KBM-7 (cell line): ENCODE measurements around the gene MGME1.
A peak's percentile ranks its signal among the peaks of the same experiment; 100 is the strongest.

Source experiments
- DNase-seq: peaks from one replicate; pipeline ENCODE4 v3.0.0-alpha.2; 2015
- in situ Hi-C: fragments of 300-500 bp; cut with MboI; formaldehyde crosslinking; loops from 2 replicates; pipeline ENCODE4 v1.14.3; 2020; ENCODE audit warnings: low sequenced_read_pairs, low pct_unique_long_range_greater_than_20kb, mixed read lengths

The MGME1 gene

GRCh38 chr20:17972121-17972520, 3.3 kb downstream of the MGME1 start:
- in situ Hi-C loops: no loop called here
- no peak for DNase-seq

GRCh38 chr20:17976305-17976704, 7.5 kb downstream of the MGME1 start:
- in situ Hi-C loops: no loop called here
- no peak for DNase-seq

- in situ Hi-C loops: no loop called here
- no peak for DNase-seq
These were observed 16.7 kb downstream of the MGME1 start for GRCh38 chr20:17985388-17986018.

- no peak for DNase-seq
- in situ Hi-C loops: no loop called here
These were observed 19.2 kb downstream of the MGME1 start for GRCh38 chr20:17987988-17988387.

GRCh38 chr20:17990278-17990972, 21.6 kb downstream of the MGME1 start:
- in situ Hi-C loops: no loop called here

GRCh38 chr20:17992224-17992637, 23.4 kb downstream of the MGME1 start:
- in situ Hi-C loops: no loop called here
- no peak for DNase-seq

More at GRCh38 chr20:17990278-17990972, 21.6 kb downstream of the MGME1 start:
- no peak for DNase-seq

- in situ Hi-C loops: no loop called here
- peak; percentile 32 for DNase-seq
These were observed 24.2 kb downstream of the MGME1 start for GRCh38 chr20:17992847-17993513.

- DNase-seq: no peak
- in situ Hi-C loops: no loop called here
These were observed 24.7 kb downstream of the MGME1 start for GRCh38 chr20:17993546-17993945.

GRCh38 chr20:17995967-17996819, 27.4 kb downstream of the MGME1 start:
- peak; percentile 76 for DNase-seq
- in situ Hi-C loops: no loop called here

- in situ Hi-C loops: no loop called here
- DNase-seq: no peak
These were observed 29.6 kb downstream of the MGME1 start for GRCh38 chr20:17998446-17998845.

- DNase-seq: no peak
- in situ Hi-C loops: no loop called here
These were observed 30.7 kb downstream of the MGME1 start for GRCh38 chr20:17999566-17999965.

GRCh38 chr20:18001131-18001921, 32.5 kb downstream of the MGME1 start:
- in situ Hi-C loops: no loop called here
- DNase-seq: no peak

GRCh38 chr20:18003897-18004296, 35.1 kb downstream of the MGME1 start:
- in situ Hi-C loops: no loop called here
- no peak for DNase-seq

- DNase-seq: no peak
- in situ Hi-C loops: no loop called here
These were observed 35.7 kb downstream of the MGME1 start for GRCh38 chr20:18004384-18005031.

GRCh38 chr20:18005170-18005989, 36.6 kb downstream of the MGME1 start:
- in situ Hi-C loops: no loop called here

GRCh38 chr20:18005990-18006364, 37.2 kb downstream of the MGME1 start:
- no peak for DNase-seq
- in situ Hi-C loops: no loop called here

More at GRCh38 chr20:18005170-18005989, 36.6 kb downstream of the MGME1 start:
- no peak for DNase-seq

GRCh38 chr20:18006684-18007083, 37.9 kb downstream of the MGME1 start:
- in situ Hi-C loops: no loop called here
- DNase-seq: no peak
